Lung (tissue), 12 donors: ENCODE measurements around the gene TENM4. TPM values are rescaled to one million over a fixed set of nuclear protein-coding genes. Genes with fewer than 3 reads are reported as not detected.
A peak's percentile ranks its signal among the peaks of the same experiment; 100 is the strongest.

ENCODE experiments used
- ATAC-seq: fragments of 200-7000 bp; cut with Tn5 transposase; one replicate; pipeline ENCODE4 v1.9.1; 2020; ENCODE audit warnings: moderate number of reproducible peaks; ENCODE audit not compliant: insufficient read depth, low FRiP score
- DNase-seq, 3 donors: peaks; one replicate each; pipeline ENCODE4 v3.0.0-alpha.2; 2013 to 2017
- H3K27ac ChIP-seq, 2 donors: one replicate each; pipeline ENCODE4 v1.5.1; 2013; ENCODE audit warnings: mild to moderate bottlenecking in 2 of 2, moderate library complexity in 2 of 2, control low read depth in 1 of 2, inconsistent platforms in 1 of 2, low read depth in 1 of 2, low read length in 1 of 2
- H3K27me3 ChIP-seq, 3 donors: one replicate each; pipeline ENCODE4 v1.5.1; 2013; ENCODE audit warnings: low read length in 2 of 3; ENCODE audit not compliant: control insufficient read depth in 3 of 3, insufficient read depth in 3 of 3
- H3K36me3 ChIP-seq, 4 donors: one replicate each; pipeline ENCODE4 v1.5.1; 2013; ENCODE audit warnings: low read length in 4 of 4, mild to moderate bottlenecking in 1 of 4, moderate library complexity in 1 of 4; ENCODE audit not compliant: control insufficient read depth in 4 of 4, insufficient read depth in 4 of 4
- H3K4me1 ChIP-seq, 5 donors: one replicate each; pipeline ENCODE4 v1.5.1; 2013; ENCODE audit warnings: low read length in 5 of 5, mild to moderate bottlenecking in 2 of 5, moderate library complexity in 1 of 5; ENCODE audit not compliant: control insufficient read depth in 5 of 5, insufficient read depth in 5 of 5
- H3K4me3 ChIP-seq: one replicate; pipeline ENCODE4 v1.5.1; 2013; ENCODE audit warnings: mild to moderate bottlenecking, control low read depth, moderate library complexity
- H3K9ac ChIP-seq, 2 donors: one replicate each; pipeline ENCODE4 v1.5.1; 2013; ENCODE audit warnings: low read length in 2 of 2, control low read depth in 1 of 2; ENCODE audit not compliant: insufficient read depth in 1 of 2
- H3K9me3 ChIP-seq, 4 donors: one replicate each; pipeline ENCODE4 v1.5.1; 2013; ENCODE audit warnings: low read length in 3 of 4, mild to moderate bottlenecking in 1 of 4, moderate library complexity in 1 of 4; ENCODE audit not compliant: control insufficient read depth in 4 of 4, insufficient read depth in 3 of 4
- CTCF ChIP-seq: IDR thresholded peaks from 2 replicates; pipeline ENCODE4 v1.5.1; 2012; ENCODE audit warnings: mild to moderate bottlenecking; ENCODE audit errors: control extremely low read depth, extremely low read depth
- WGBS, 2 donors: extraction: QIAGEN DNeasy Blood & Tissue Kit; methylation state at CpG; one replicate each; pipeline ENCODE4 v1.1.7; 2013; 5-methylcytosine and 5-hydroxymethylcytosine counted together
- polyA plus RNA-seq, 2 donors: library from polyadenylated mRNA; stranded (reverse); fragments of 200-250 nt; gene quantifications; one replicate each; pipeline ENCODE4 v1.2.1, GENCODE V29; 2013
- total RNA-seq, 2 donors: library from RNA; depleted of rRNA in 1 of 2; stranded (reverse); fragments of >200 nt in 1 of 2; gene quantifications; one replicate each; pipeline ENCODE4 v1.2.1, GENCODE V29; 2014 to 2021
- donor health status: control.
- donor health status: control.
- donor health status: Bipolar disorder and iron deficiency.
- donor health status: healthy.
- donor health status: DM: yes; HTN: yes; CAD: no.

The TENM4 gene
- total and polyA plus RNA-seq, 4 donors = 0.28 to 16.4 (median 3.2) TPM

- 68 to 75% methylated on average over 9 of the region's 9 CpGs for WGBS, 2 donors
- H3K36me3 ChIP-seq = no peaks in the 10 kb centered on the region
- no peaks in the 10 kb centered on the region for H3K9me3 ChIP-seq
- no peak overlapping the region for H3K4me3 ChIP-seq
- no peak overlapping the region for H3K27ac ChIP-seq
- no peak for TF ChIP-seq CTCF
- no peak overlapping the region for H3K9ac ChIP-seq
- H3K27me3 ChIP-seq = no peaks in the 10 kb centered on the region
- DNase-seq = peak; percentile 33 to 75 (median 62)
- ATAC-seq = no peak
- peaks cover 0 to 38% (median 15%) of the 10 kb centered on the region in 5 donors for H3K4me1 ChIP-seq
These were observed 353.4 kb downstream of the TENM4 start for GRCh38 chr11:79087238-79087960.

GRCh38 chr11:79086056-79086455, 354.8 kb downstream of the TENM4 start:
- H3K27me3 ChIP-seq = no peaks in the 10 kb centered on the region
- H3K36me3 ChIP-seq = no peaks in the 10 kb centered on the region
- DNase-seq (no peak), ATAC-seq (no peak)
- no peak overlapping the region for H3K9ac ChIP-seq
- peaks cover 0 to 45% (median 18%) of the 10 kb centered on the region in 5 donors for H3K4me1 ChIP-seq
- H3K4me3 ChIP-seq = no peak overlapping the region
- no peak overlapping the region for H3K27ac ChIP-seq
- H3K9me3 ChIP-seq = no peaks in the 10 kb centered on the region
- no peak for TF ChIP-seq CTCF
- 97 to 98% methylated on average over 2 of the region's 2 CpGs for WGBS, 2 donors

- no peak for DNase-seq
- H3K27me3 ChIP-seq = no peaks in the 10 kb centered on the region
- H3K27ac ChIP-seq = no peak overlapping the region
- no peak overlapping the region for H3K4me3 ChIP-seq
- TF ChIP-seq CTCF = no peak
- no peaks in the 10 kb centered on the region for H3K9me3 ChIP-seq
- ATAC-seq = no peak
- no peak overlapping the region for H3K9ac ChIP-seq
- WGBS, 2 donors = 93 to 96% methylated on average over 5 of the region's 5 CpGs
- H3K36me3 ChIP-seq = no peaks in the 10 kb centered on the region
- peaks cover 0 to 51% (median 20%) of the 10 kb centered on the region in 5 donors for H3K4me1 ChIP-seq
These were observed 356.4 kb downstream of the TENM4 start for GRCh38 chr11:79084382-79084781.

- Histone ChIP-seq H3K36me3 (no peaks in the 10 kb centered on the region), H3K4me3 (no peak overlapping the region), H3K27me3 (no peaks in the 10 kb centered on the region), H3K9ac (no peak overlapping the region), H3K4me1 (peaks cover 0 to 43% (median 18%) of the 10 kb centered on the region in 5 donors), H3K9me3 (no peaks in the 10 kb centered on the region), H3K27ac (no peak overlapping the region)
- WGBS, 2 donors = 75 to 83% methylated on average over 6 of the region's 6 CpGs
- DNase-seq (no peak), ATAC-seq (no peak)
- no peak for TF ChIP-seq CTCF
These were observed 357.5 kb downstream of the TENM4 start for GRCh38 chr11:79083352-79083751.
